Psoas muscle (tissue), 8 donors: ENCODE data around the gene GAMT. TPM values are rescaled to one million over a fixed set of nuclear protein-coding genes. Genes with fewer than 3 reads are reported as not detected.

Experiments
- ATAC-seq, 4 donors: fragments of 200-7000 bp; cut with Tn5 transposase; one replicate each; pipeline ENCODE4 v1.9.1; 2020; ENCODE audit warnings: moderate library complexity in 3 of 4, mild to moderate bottlenecking in 2 of 4
- DNase-seq, 2 donors: peaks; one replicate each; pipeline ENCODE4 v3.0.0-alpha.2; 2020
- H3K27ac ChIP-seq: fragments of 200-600 bp; one replicate; pipeline ENCODE4 v1.8.0; 2022
- H3K27me3 ChIP-seq, 3 donors: fragments of 200-600 bp in 1 of 3; one replicate each; pipeline versions ENCODE4 v1.6.1 to v1.8.0; 2013 to 2022; ENCODE audit warnings: low read length in 2 of 3, mild to moderate bottlenecking in 2 of 3, moderate library complexity in 1 of 3; ENCODE audit not compliant: insufficient read depth in 3 of 3
- H3K36me3 ChIP-seq, 2 donors: fragments of 200-600 bp in 1 of 2; one replicate each; pipeline versions ENCODE4 v1.6.1 to v1.8.0; 2013 to 2022; ENCODE audit warnings: low read depth in 1 of 2, mild to moderate bottlenecking in 1 of 2, moderate library complexity in 1 of 2; ENCODE audit not compliant: insufficient read depth in 1 of 2
- H3K4me1 ChIP-seq: fragments of 200-600 bp; one replicate; pipeline ENCODE4 v1.8.0; 2022
- H3K4me3 ChIP-seq: fragments of 200-600 bp; one replicate; pipeline ENCODE4 v1.8.0; 2022; ENCODE audit warnings: mild to moderate bottlenecking
- H3K9me3 ChIP-seq: fragments of 200-600 bp; one replicate; pipeline ENCODE4 v1.8.0; 2022
- WGBS, 3 donors: extraction: QIAGEN DNeasy Blood & Tissue Kit; methylation state at CpG; one replicate each; pipeline versions ENCODE4 v1.1.6 to v1.1.7; 2013; 5-methylcytosine and 5-hydroxymethylcytosine counted together
- intact Hi-C, 2 donors: fragments of 100-400 bp; cut with DNase I; formaldehyde crosslinking; loops; one replicate each; pipeline versions ENCODE4 v1.11.0 to v1.14.2; 2022
- polyA plus RNA-seq, 3 donors: library from polyadenylated mRNA; stranded (reverse); fragments of 200-250 nt; gene quantifications; one replicate each; pipeline ENCODE4 v1.2.3, GENCODE V29; 2013
- total RNA-seq, 4 donors: library from RNA; stranded (reverse); fragmentation: NEBNext Ultra II Directional in 2 of 4; extraction: Animal tissue kit (Norgen Biotek cat#: 25700) in 2 of 4; gene quantifications; one replicate each; pipeline versions ENCODE4 v1.2.1 to v1.2.4, GENCODE V29; 2021 to 2023
- TF ChIP-seq, protein P1 (sequence below): fragments of 200-600 bp; IDR thresholded peaks from one replicate; pipeline ENCODE4 v1.8.0; 2022; ENCODE audit warnings: antibody characterized with exemption
- donor health status: healthy with polysubstance abuse.
- donor health status: DM: no; HTN: no; CAD: no; lungs with moderate emphysema.
- donor health status: Bipolar disorder and iron deficiency.
- donor health status: healthy.
- donor health status: DM: yes; HTN: yes; CAD: no.
- donor health status: DM: no; HTN: no; CAD: no.
- donor health status: DM: no; HTN: no; CAD: no.
- donor health status: DM: yes; HTN: yes; CAD: no.

The GAMT gene
- total and polyA plus RNA-seq, 7 donors: 162 to 464 (median 237) TPM

DNA sequence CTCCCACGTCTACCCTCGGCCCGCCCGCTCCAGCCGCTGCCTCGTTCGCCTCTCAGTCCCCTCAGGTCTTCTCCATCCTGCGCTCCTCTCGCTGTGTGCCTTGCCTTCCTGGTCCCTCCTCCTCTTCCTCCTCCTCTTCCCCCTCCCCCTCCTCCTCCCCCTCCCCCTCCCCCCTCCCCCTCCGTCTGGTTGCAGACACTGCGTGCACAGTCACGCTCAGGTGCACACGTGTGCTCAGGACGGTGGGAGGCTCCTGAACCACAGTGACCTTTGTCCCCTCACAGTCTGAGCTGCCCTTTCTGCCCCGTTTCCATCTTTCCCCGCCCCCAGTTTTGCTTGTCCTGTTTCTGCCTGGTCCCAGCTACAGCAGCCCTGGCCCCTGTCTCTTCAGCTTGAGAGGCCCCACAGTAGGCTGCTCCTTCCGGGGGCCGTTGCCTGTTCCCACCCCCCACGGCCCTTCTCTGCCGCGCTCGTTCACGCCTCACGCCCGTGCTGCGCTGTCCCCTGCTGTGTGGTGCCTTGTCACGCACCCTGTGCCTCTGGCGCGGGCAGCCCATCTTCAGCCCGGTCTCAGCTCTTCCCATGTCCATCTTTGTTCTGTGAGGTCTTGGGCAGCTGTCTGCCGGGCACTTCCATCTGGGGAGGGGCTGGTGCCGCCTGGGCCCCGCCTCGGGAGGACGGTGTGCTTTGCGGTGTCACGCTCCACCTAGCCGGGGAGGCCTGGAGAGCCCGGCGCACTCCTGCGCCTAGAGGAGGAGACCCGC, 23.0 kb upstream of the GAMT start:
- TF ChIP-seq, protein P1, sequence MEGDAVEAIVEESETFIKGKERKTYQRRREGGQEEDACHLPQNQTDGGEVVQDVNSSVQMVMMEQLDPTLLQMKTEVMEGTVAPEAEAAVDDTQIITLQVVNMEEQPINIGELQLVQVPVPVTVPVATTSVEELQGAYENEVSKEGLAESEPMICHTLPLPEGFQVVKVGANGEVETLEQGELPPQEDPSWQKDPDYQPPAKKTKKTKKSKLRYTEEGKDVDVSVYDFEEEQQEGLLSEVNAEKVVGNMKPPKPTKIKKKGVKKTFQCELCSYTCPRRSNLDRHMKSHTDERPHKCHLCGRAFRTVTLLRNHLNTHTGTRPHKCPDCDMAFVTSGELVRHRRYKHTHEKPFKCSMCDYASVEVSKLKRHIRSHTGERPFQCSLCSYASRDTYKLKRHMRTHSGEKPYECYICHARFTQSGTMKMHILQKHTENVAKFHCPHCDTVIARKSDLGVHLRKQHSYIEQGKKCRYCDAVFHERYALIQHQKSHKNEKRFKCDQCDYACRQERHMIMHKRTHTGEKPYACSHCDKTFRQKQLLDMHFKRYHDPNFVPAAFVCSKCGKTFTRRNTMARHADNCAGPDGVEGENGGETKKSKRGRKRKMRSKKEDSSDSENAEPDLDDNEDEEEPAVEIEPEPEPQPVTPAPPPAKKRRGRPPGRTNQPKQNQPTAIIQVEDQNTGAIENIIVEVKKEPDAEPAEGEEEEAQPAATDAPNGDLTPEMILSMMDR: no peak
- Histone ChIP-seq H3K36me3 (peaks cover 10 to 91% of the 10 kb centered on the region in 2 donors), H3K27ac (no peak overlapping the region), H3K4me1 (peaks cover 2% of the 10 kb centered on the region), H3K9me3 (no peaks in the 10 kb centered on the region), H3K27me3 (no peaks in the 10 kb centered on the region), H3K4me3 (no peak overlapping the region)
- 86 to 89% (median 89%) methylated on average over 32 to 41 of the region's 42 CpGs for WGBS, 3 donors
- intact Hi-C loops: no loop called here
- DNase-seq (no peak), ATAC-seq (no peak)

DNA sequence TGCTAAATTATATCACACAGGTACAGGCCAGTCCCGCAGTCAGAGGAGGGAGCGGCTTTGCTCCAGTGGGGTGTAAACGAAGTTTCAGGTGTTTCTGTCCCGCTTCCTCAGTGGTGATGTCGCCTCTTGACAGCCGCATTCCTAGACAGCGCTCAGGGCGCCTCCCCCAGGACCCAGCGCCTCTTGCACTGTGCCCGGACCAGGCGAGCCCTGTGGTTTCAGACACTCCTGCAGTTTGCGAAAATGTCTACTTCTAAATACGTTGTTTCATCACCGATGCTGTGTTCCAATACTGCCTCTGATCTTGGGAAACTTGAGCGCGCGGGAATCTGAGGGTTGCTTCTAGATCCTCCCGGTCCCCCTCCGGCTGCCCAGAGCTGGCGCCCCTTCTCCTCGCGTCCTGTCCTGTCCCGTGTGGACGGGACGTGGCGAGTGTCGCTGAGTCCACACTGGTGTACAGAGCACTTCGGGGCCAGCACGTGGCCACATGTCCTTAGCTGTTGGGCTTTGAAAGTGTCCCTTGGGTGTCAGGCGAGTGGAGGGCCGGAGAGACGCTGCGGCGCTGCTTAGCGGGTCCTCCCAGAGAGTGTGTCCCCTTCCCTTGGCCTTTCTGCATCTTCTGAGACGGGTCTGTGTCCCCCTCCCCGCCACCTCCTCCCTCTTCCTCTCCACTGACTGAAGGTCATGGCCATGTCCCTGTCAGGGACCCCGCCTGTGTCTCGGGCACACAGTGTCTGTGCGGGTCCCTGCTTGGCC, 22.3 kb upstream of the GAMT start:
- H3K27ac ChIP-seq: no peak overlapping the region
- H3K4me3 ChIP-seq: no peak overlapping the region
- H3K36me3 ChIP-seq: peaks cover 4 to 91% of the 10 kb centered on the region in 2 donors
- H3K4me1 ChIP-seq: peaks cover 9% of the 10 kb centered on the region
- ATAC-seq (no peak), DNase-seq (no peak)
- intact Hi-C loops: no loop called here
- WGBS, 3 donors: 90 to 95% (median 92%) methylated on average over 39 to 40 of the region's 40 CpGs
- no peaks in the 10 kb centered on the region for H3K9me3 ChIP-seq
- TF ChIP-seq, protein P1: no peak
- H3K27me3 ChIP-seq: no peaks in the 10 kb centered on the region

DNA sequence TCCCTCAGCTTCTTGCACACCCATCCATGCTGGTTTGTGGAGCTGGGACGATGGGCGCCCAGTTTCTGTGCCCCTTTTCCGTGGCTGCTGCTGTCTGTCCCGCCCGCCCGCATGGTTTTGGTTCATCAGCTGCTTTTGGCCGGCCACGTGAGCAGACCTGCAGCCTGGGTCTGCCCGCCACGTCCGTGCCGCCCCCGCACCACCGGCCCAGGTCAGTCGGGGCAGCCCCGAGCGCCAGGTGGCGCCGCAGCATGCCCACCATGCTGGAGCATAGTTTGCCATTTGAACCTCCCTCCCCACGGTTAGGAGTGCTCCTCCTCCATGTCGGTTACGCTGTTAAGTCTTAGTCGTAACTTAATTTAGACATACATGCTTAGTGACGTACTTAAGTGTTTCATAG, 21.6 kb upstream of the GAMT start:
- Histone ChIP-seq H3K27ac (no peak overlapping the region), H3K27me3 (no peaks in the 10 kb centered on the region), H3K36me3 (peaks cover 4 to 89% of the 10 kb centered on the region in 2 donors), H3K9me3 (no peaks in the 10 kb centered on the region), H3K4me3 (no peak overlapping the region), H3K4me1 (peaks cover 16% of the 10 kb centered on the region)
- ATAC-seq: no peak
- TF ChIP-seq, protein P1: no peak
- DNase-seq: no peak
- WGBS, 3 donors: 88 to 90% (median 90%) methylated on average over 24 of the region's 24 CpGs
- intact Hi-C loops: no loop called here

DNA sequence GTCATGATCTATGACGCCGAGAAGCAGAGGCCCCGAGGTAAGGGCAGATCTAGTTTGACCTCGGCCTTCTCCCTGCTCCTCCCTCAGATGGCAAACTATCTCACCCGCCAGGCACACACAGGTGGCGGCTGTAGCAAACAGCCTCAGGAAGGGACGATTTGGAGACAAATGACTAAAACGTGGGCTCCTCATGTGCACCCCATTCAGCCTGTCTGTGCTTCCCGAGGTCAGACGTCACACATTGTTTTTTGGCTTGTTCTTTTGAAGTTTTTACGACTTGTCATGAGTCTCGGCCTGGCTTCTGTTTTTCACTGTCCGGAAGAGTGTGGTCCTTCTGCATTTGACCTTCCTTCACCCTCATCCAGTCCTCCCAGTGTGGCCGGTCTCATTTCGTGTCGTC, 21.0 kb upstream of the GAMT start:
- WGBS, 3 donors: 40 to 76% (median 50%) methylated on average over 16 of the region's 16 CpGs
- Histone ChIP-seq H3K27me3 (no peaks in the 10 kb centered on the region), H3K36me3 (peaks cover 4 to 83% of the 10 kb centered on the region in 2 donors), H3K4me3 (no peak overlapping the region), H3K27ac (no peak overlapping the region), H3K4me1 (peaks cover 22% of the 10 kb centered on the region), H3K9me3 (no peaks in the 10 kb centered on the region)
- DNase-seq (no peak), ATAC-seq (no peak)
- TF ChIP-seq, protein P1: no peak
- intact Hi-C loops: no loop called here
